K562 (cell line): ENCODE data around the gene COL15A1. TPM values are rescaled to one million over a fixed set of nuclear protein-coding genes. Genes with fewer than 3 reads are reported as not detected.
A peak's percentile ranks its signal among the peaks of the same experiment; 100 is the strongest.

Source experiments
- ARHGAP35 ChIP-seq: fragments of 450-650 bp; IDR thresholded peaks from 2 replicates; pipeline ENCODE4 v1.6.1; 2018; ENCODE audit not compliant: partially characterized antibody
- BHLHE40 ChIP-seq: IDR thresholded peaks from 2 replicates; pipeline ENCODE4 v1.6.1; 2011; ENCODE audit warnings: low read length, improper control_type of control experiment
- CBX2 ChIP-seq: fragments of 200-600 bp; sonication (generic); IDR thresholded peaks from one replicate; pipeline ENCODE4 v1.6.1; 2012; ENCODE audit warnings: mild to moderate bottlenecking, low read length, inconsistent platforms; ENCODE audit not compliant: insufficient read depth, poor library complexity, severe bottlenecking
- E2F3 ChIP-seq: fragments of 250-450 bp; sonication (Bioruptor Pico); IDR thresholded peaks from 2 replicates; pipeline ENCODE4 v1.4.0; 2020; ENCODE audit warnings: mild to moderate bottlenecking
- EP400 ChIP-seq: fragments of 450-650 bp; IDR thresholded peaks from 2 replicates; pipeline ENCODE4 v1.6.1; 2017; ENCODE audit warnings: antibody characterized with exemption, mild to moderate bottlenecking, moderate library complexity
- EZH2 ChIP-seq: IDR thresholded peaks from 2 replicates; pipeline ENCODE4 v1.6.1; 2012; ENCODE audit warnings: low read depth, mild to moderate bottlenecking, inconsistent platforms, low read length, borderline replicate concordance
- L3MBTL2 ChIP-seq: fragments of 450-650 bp; IDR thresholded peaks from 2 replicates; pipeline ENCODE4 v1.6.1; 2016; ENCODE audit warnings: mild to moderate bottlenecking, moderate library complexity
- MAFK ChIP-seq: IDR thresholded peaks from 2 replicates; pipeline ENCODE4 v1.6.1; 2011; ENCODE audit warnings: low read length, improper control_type of control experiment
- MTF1 ChIP-seq: fragments of 250-450 bp; sonication (Bioruptor Pico); IDR thresholded peaks from 2 replicates; pipeline ENCODE4 v1.9.0; 2021; ENCODE audit warnings: moderate library complexity, mild to moderate bottlenecking, inconsistent platforms, borderline replicate concordance
- MXD1 ChIP-seq: fragments of 250-450 bp; sonication (Bioruptor Pico); IDR thresholded peaks from 2 replicates; pipeline ENCODE4 v1.8.0; 2021; ENCODE audit warnings: borderline replicate concordance, mild to moderate bottlenecking, moderate library complexity; ENCODE audit not compliant: poor library complexity, severe bottlenecking
- NR3C1 ChIP-seq: sonication (generic); formaldehyde crosslinking; IDR thresholded peaks from 2 replicates; pipeline ENCODE4 v1.8.1; 2022; ENCODE audit warnings: missing genetic modification reagents
- RBFOX2 ChIP-seq: fragments of 200-400 bp; formaldehyde crosslinking; IDR thresholded peaks from 2 replicates; pipeline ENCODE4 v1.6.1; 2017; ENCODE audit warnings: low read depth, mild to moderate bottlenecking, low read length, moderate library complexity
- TGIF2 ChIP-seq: sonication (generic); formaldehyde crosslinking; IDR thresholded peaks from 2 replicates; pipeline ENCODE4 v1.8.1; 2022; ENCODE audit warnings: mild to moderate bottlenecking, missing genetic modification reagents, moderate library complexity
- XRCC3 ChIP-seq: fragments of 450-650 bp; IDR thresholded peaks from 2 replicates; pipeline ENCODE4 v1.6.1; 2017; ENCODE audit warnings: mild to moderate bottlenecking, moderate library complexity
- ZC3H4 ChIP-seq: sonication (generic); formaldehyde crosslinking; IDR thresholded peaks from 2 replicates; pipeline ENCODE4 v1.9.0; 2021; ENCODE audit warnings: missing genetic modification reagents, borderline replicate concordance
- ZFX ChIP-seq: sonication (generic); formaldehyde crosslinking; IDR thresholded peaks from 2 replicates; pipeline ENCODE4 v1.8.0; 2022; ENCODE audit warnings: mild to moderate bottlenecking, missing genetic modification reagents, moderate library complexity
- ZNF23 ChIP-seq: fragments of 250-450 bp; sonication (Bioruptor Pico); IDR thresholded peaks from 2 replicates; pipeline ENCODE4 v1.4.0; 2020; ENCODE audit warnings: mild to moderate bottlenecking
- ZNF3 ChIP-seq: fragments of 250-450 bp; sonication (Bioruptor Pico); IDR thresholded peaks from 2 replicates; pipeline ENCODE4 v1.5.0; 2021; ENCODE audit warnings: mild to moderate bottlenecking, moderate library complexity
- ZNF384 ChIP-seq: IDR thresholded peaks from 2 replicates; pipeline ENCODE4 v1.6.1; 2012; ENCODE audit warnings: low read depth, low read length, improper control_type of control experiment
- ZNF444 ChIP-seq: fragments of 250-450 bp; sonication (Bioruptor Pico); IDR thresholded peaks from 2 replicates; pipeline ENCODE4 v1.4.0; 2020; ENCODE audit warnings: mild to moderate bottlenecking, moderate library complexity
- ZNF583 ChIP-seq: fragments of 250-450 bp; sonication (Bioruptor Pico); IDR thresholded peaks from 2 replicates; pipeline ENCODE4 v1.4.0; 2020
- ZNF75A ChIP-seq: fragments of 450-650 bp; formaldehyde crosslinking; IDR thresholded peaks from 2 replicates; pipeline ENCODE4 v1.4.0; 2020; ENCODE audit warnings: mild to moderate bottlenecking
- polyA plus RNA-seq, 8 experiments: library from polyadenylated mRNA; depleted of rRNA in 4 of 8; stranded (reverse) in 5 of 8; unstranded in 3 of 8; fragments of >200 nt; fragmentation: Nextera tagmentation in 2 of 8; fragmentation: Illumina TruSeq in 1 of 8; extraction: Ambion mirVana in 2 of 8; extraction: Trizol in 1 of 8; gene quantifications; 2 replicates each; pipeline versions ENCODE4 v1.2.1 to v1.2.3, GENCODE V29; 2011 to 2014; ENCODE audit warnings: inconsistent platforms in 1 of 8, missing spikeins in 1 of 8
- total RNA-seq, 7 experiments: library from RNA; depleted of rRNA in 6 of 7; stranded (reverse); fragments of >200 nt in 6 of 7; fragmentation: Illumina TruSeq in 2 of 7; extraction: Trizol in 2 of 7; gene quantifications; 2 replicates each; pipeline versions ENCODE4 v1.2.1 to v1.2.3, GENCODE V29; 2011 to 2021; ENCODE audit warnings: low replicate concordance in 1 of 7
- TF ChIP-seq, protein P1 (sequence below): sonication (generic); formaldehyde crosslinking; IDR thresholded peaks from 2 replicates; pipeline ENCODE4 v1.8.0; 2022; ENCODE audit warnings: missing genetic modification reagents, mild to moderate bottlenecking, borderline replicate concordance
- TF ChIP-seq, protein P2 (sequence below), 2 experiments: fragments of 450-650 bp in 1 of 2; sonication (generic) in 1 of 2; formaldehyde crosslinking; conservative IDR thresholded peaks; 2 replicates each; pipeline versions ENCODE4 v1.4.0 to v1.8.1; 2020 to 2022; ENCODE audit warnings: mild to moderate bottlenecking in 1 of 2, missing genetic modification reagents in 1 of 2
- TF ChIP-seq, protein P3 (sequence below), 2 experiments: fragments of 200-800 bp in 1 of 2; sonication (Bioruptor generic) in 1 of 2; sonication (generic) in 1 of 2; formaldehyde crosslinking in 1 of 2; IDR thresholded peaks in 1 of 2; conservative IDR thresholded peaks in 1 of 2; 2 replicates each; pipeline versions ENCODE4 v1.5.0 to v1.6.1; 2016 to 2020; ENCODE audit warnings: missing compliant biosample characterization in 1 of 2, missing genetic modification characterization in 1 of 2, missing genetic modification reagents in 1 of 2
- TF ChIP-seq, protein P4 (sequence below): sonication (generic); formaldehyde crosslinking; IDR thresholded peaks from 2 replicates; pipeline ENCODE4 v1.9.0; 2022; ENCODE audit warnings: mild to moderate bottlenecking, missing genetic modification reagents

Gene COL15A1
- total and polyA plus RNA-seq, 9 of the 15 experiments (the other 6 are each of a cell fraction or from before 2014, with no cell fraction given) = 0.46 to 5.1 (median 2.6) TPM

DNA sequence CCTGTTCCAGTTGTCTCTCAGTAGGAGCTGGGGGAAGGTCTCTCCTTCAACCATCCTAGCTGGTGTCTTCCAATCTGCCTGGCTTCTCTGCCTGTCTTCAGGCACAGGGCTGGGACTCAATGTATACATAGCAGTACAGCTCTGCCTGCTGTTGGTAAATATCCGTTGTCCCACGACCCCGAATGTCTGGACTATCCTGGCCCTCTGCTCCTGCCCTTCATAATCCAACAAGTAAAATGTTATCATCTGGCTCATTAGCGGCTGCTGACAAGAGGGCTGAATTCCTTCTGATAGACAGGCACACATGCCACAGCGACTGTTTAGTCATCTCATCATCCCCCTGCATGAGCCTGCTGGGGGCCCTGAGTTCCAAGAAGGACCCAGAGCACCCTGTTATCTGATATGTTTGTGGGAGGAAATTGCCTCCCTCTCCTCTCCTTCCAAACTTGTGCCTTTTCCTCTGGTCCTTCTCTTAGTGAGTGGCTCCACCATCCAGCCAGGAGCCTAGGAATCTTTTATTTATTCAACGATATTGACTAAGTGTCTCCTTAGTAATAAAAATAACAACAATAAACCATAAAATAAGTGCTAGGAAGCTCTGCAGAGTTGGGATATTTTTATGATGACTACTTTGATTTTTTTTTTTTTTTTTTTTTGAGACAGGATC lies 131.7 kb downstream of the COL15A1 start (continued):
- 0 out of 2 replicates have a peak, but pooled peaks have one; percentile 34 for TF ChIP-seq MAFK
- TF ChIP-seq, protein P1, sequence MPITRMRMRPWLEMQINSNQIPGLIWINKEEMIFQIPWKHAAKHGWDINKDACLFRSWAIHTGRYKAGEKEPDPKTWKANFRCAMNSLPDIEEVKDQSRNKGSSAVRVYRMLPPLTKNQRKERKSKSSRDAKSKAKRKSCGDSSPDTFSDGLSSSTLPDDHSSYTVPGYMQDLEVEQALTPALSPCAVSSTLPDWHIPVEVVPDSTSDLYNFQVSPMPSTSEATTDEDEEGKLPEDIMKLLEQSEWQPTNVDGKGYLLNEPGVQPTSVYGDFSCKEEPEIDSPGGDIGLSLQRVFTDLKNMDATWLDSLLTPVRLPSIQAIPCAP = no peak
- no peak for TF ChIP-seq ZC3H4
- no peak for TF ChIP-seq ZNF583
- no peak for TF ChIP-seq E2F3 (CRISPR knock-in tag)
- TF ChIP-seq EZH2 = no peak
- TF ChIP-seq ZNF384 = no peak
- no peak for TF ChIP-seq NR3C1
- TF ChIP-seq ZFX (CRISPR knock-in tag) = 0 out of 2 replicates have a peak, but pooled peaks have one; percentile 20
- no peak for TF ChIP-seq CBX2
- no peak for TF ChIP-seq ZNF3 (CRISPR knock-in tag)
- TF ChIP-seq ARHGAP35 = no peak
- no peak for TF ChIP-seq ZNF75A
- TF ChIP-seq TGIF2 = no peak
- TF ChIP-seq XRCC3 = no peak
- TF ChIP-seq, protein P2, sequence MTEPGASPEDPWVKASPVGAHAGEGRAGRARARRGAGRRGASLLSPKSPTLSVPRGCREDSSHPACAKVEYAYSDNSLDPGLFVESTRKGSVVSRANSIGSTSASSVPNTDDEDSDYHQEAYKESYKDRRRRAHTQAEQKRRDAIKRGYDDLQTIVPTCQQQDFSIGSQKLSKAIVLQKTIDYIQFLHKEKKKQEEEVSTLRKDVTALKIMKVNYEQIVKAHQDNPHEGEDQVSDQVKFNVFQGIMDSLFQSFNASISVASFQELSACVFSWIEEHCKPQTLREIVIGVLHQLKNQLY (CRISPR knock-in tag; conservative IDR thresholded peaks at IDR 0.05) = no peak
- TF ChIP-seq MXD1 = no peak
- TF ChIP-seq EP400 = peak; percentile 62
- no peak for TF ChIP-seq ZNF23 (CRISPR knock-in tag)
- TF ChIP-seq, protein P3, sequence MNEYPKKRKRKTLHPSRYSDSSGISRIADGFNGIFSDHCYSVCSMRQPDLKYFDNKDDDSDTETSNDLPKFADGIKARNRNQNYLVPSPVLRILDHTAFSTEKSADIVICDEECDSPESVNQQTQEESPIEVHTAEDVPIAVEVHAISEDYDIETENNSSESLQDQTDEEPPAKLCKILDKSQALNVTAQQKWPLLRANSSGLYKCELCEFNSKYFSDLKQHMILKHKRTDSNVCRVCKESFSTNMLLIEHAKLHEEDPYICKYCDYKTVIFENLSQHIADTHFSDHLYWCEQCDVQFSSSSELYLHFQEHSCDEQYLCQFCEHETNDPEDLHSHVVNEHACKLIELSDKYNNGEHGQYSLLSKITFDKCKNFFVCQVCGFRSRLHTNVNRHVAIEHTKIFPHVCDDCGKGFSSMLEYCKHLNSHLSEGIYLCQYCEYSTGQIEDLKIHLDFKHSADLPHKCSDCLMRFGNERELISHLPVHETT (CRISPR knock-in tag; conservative IDR thresholded peaks at IDR 0.05 in 1 of 2, IDR thresholded peaks at IDR 0.05 in 1 of 2) = no peak
- no peak for TF ChIP-seq RBFOX2
- TF ChIP-seq MTF1 (CRISPR knock-in tag) = no peak
- TF ChIP-seq BHLHE40 = peak; percentile 75
- TF ChIP-seq, protein P4, sequence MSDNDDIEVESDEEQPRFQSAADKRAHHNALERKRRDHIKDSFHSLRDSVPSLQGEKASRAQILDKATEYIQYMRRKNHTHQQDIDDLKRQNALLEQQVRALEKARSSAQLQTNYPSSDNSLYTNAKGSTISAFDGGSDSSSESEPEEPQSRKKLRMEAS (CRISPR knock-in tag) = no peak
- TF ChIP-seq L3MBTL2 = no peak; the same call in 1 of the 2 replicates
- no peak for TF ChIP-seq ZNF444 (CRISPR knock-in tag)
